ENCODE data around the gene USF3. TPM values are rescaled to one million over a fixed set of nuclear protein-coding genes. Genes with fewer than 3 reads are reported as not detected.
"Not testable (repeated sequence)": the region's sequence is repeated elsewhere in the genome, so short reads cannot be mapped to it uniquely, and the experiment has no call there.

The USF3 gene
- total and polyA plus RNA-seq, 9 of the 15 experiments (the other 6 are each of a cell fraction or from before 2014, with no cell fraction given) = 1.4 to 6.9 (median 3.1) TPM

GRCh38 chr3:113636034-113636433 is 60.4 kb downstream of the USF3 start:
- H2AFZ ChIP-seq (ENCODE audit: low read depth, low read length); DNase-seq (ENCODE audit: extremely low read depth in 1 of 4, low spot score in 3 of 4); BruUV-seq (replicated peaks); H3K27me3 ChIP-seq (ENCODE audit: control insufficient read depth in 2 of 2, insufficient read depth in 2 of 2, low read length in 2 of 2); intact Hi-C loops (cut with micrococcal nuclease); H3K79me2 ChIP-seq (ENCODE audit: control insufficient read depth, insufficient read depth, low read length); H3K36me3 ChIP-seq (ENCODE audit: control insufficient read depth, insufficient read depth, low read length); H3K9me3 ChIP-seq (replicated peaks; ENCODE audit: control insufficient read depth, insufficient read depth, low read depth, low read length); in situ Hi-C loops (cut with MboI); FAIRE-seq; H3K4me2 ChIP-seq (ENCODE audit: insufficient read depth, low read length); H3K9me1 ChIP-seq (ENCODE audit: control insufficient read depth, insufficient read depth, low read length); H3K4me3 ChIP-seq; H3K27ac ChIP-seq (ENCODE audit: extremely low read depth, low read depth, low read length); CTCF ChIA-PET (ENCODE audit: low intra/inter-chr PET ratio); ATAC-seq; H4K20me1 ChIP-seq (replicated peaks; ENCODE audit: control insufficient read depth, insufficient read depth, low read length); POLR2A ChIA-PET; H3K9ac ChIP-seq (ENCODE audit: insufficient read depth in 1 of 2, low read depth in 2 of 2, low read length in 2 of 2); H3K4me1 ChIP-seq (replicated peaks in 1 of 2; ENCODE audit: control insufficient read depth in 2 of 2, insufficient read depth in 2 of 2, low read length in 2 of 2): not testable (repeated sequence)
- 10% methylated on average over 7 of the region's 7 CpGs for WGBS (ENCODE audit: insufficient coverage, low coverage, missing lambda C conversion rate)

GRCh38 chr3:113634782-113635474 is 61.5 kb downstream of the USF3 start:
- Histone ChIP-seq H3K9me3 (replicated peaks; ENCODE audit: control insufficient read depth, insufficient read depth, low read depth, low read length) (no peaks in the 10 kb centered on the region), H3K4me1 (replicated peaks in 1 of 2; ENCODE audit: control insufficient read depth in 2 of 2, insufficient read depth in 2 of 2, low read length in 2 of 2) (peaks cover 0 to 5% of the 10 kb centered on the region in 2 experiments; a peak in 3 of 5 replicates), H4K20me1 (replicated peaks; ENCODE audit: control insufficient read depth, insufficient read depth, low read length) (no peaks in the 10 kb centered on the region), H3K4me2 (ENCODE audit: insufficient read depth, low read length) (no peak overlapping the region), H3K36me3 (ENCODE audit: control insufficient read depth, insufficient read depth, low read length) (no peaks in the 10 kb centered on the region), H3K4me3 (no peak overlapping the region), H3K27ac (ENCODE audit: extremely low read depth, low read depth, low read length) (no peak overlapping the region), H3K79me2 (ENCODE audit: control insufficient read depth, insufficient read depth, low read length) (no peaks in the 10 kb centered on the region), H3K9me1 (ENCODE audit: control insufficient read depth, insufficient read depth, low read length) (no peaks in the 10 kb centered on the region), H3K27me3 (ENCODE audit: control insufficient read depth in 2 of 2, insufficient read depth in 2 of 2, low read length in 2 of 2) (peaks cover 11 to 16% of the 10 kb centered on the region in 2 experiments; a peak in 3 of 5 replicates), H3K9ac (ENCODE audit: insufficient read depth in 1 of 2, low read depth in 2 of 2, low read length in 2 of 2) (no peak overlapping the region), H2AFZ (ENCODE audit: low read depth, low read length) (no peak overlapping the region)
- TF ChIP-seq RBM25 (IDR thresholded peaks at IDR 0.05; ENCODE audit: low read depth, low read length, severe bottlenecking) (peak; percentile 33), HNRNPL (IDR thresholded peaks at IDR 0.05; ENCODE audit: low read depth, low read length) (no peak)
- BruUV-seq (replicated peaks) = no TSS peak
- DNase-seq (ENCODE audit: extremely low read depth in 1 of 4, low spot score in 3 of 4) = no peak
- no peak for FAIRE-seq
- ChIA-PET CTCF (ENCODE audit: low intra/inter-chr PET ratio) (no interaction called here), POLR2A (no interaction called here)
- ATAC-seq = no peak
- WGBS (ENCODE audit: insufficient coverage, low coverage, missing lambda C conversion rate) = 9% methylated on average over 8 of the region's 8 CpGs
- intact Hi-C loops (cut with micrococcal nuclease) (no loop called here), in situ Hi-C loops (cut with MboI) (no loop called here)
